CD14-positive monocyte (primary cell): Measurements from ENCODE around the gene FHIT. TPM values are rescaled to one million over a fixed set of nuclear protein-coding genes. Genes with fewer than 3 reads are reported as not detected.

ENCODE experiments used
- DNase-seq, 3 donors: peaks; one replicate each; pipeline ENCODE4 v3.0.0-alpha.2; 2011 to 2022
- H2AFZ ChIP-seq: 2 replicates; pipeline ENCODE4 v1.6.0; 2012; ENCODE audit warnings: mild to moderate bottlenecking, low read depth, low read length, inconsistent platforms; ENCODE audit not compliant: insufficient read depth, poor library complexity, severe bottlenecking
- H3K27ac ChIP-seq, 2 donors: 1 replicate in 1 of 2; 2 replicates in 1 of 2; pipeline ENCODE4 v1.5.1; 2012 to 2013; ENCODE audit warnings: low read length in 2 of 2, control low read depth in 1 of 2, inconsistent platforms in 1 of 2, low read depth in 1 of 2, mild to moderate bottlenecking in 1 of 2
- H3K27me3 ChIP-seq, 2 donors: one replicate each; pipeline versions ENCODE4 v1.6.0 to v1.6.1; 2011 to 2013; ENCODE audit warnings: low read length in 2 of 2; ENCODE audit not compliant: control insufficient read depth in 2 of 2, insufficient read depth in 2 of 2
- H3K36me3 ChIP-seq, 2 donors: replicated peaks in 1 of 2; 1 replicate in 1 of 2; 2 replicates in 1 of 2; pipeline versions ENCODE4 v1.5.1 to v1.6.1; 2012 to 2013; ENCODE audit warnings: low read length in 2 of 2, control low read depth in 1 of 2, inconsistent platforms in 1 of 2, mild to moderate bottlenecking in 1 of 2; ENCODE audit not compliant: insufficient read depth in 2 of 2, control insufficient read depth in 1 of 2
- H3K4me1 ChIP-seq, 2 donors: 1 replicate in 1 of 2; 2 replicates in 1 of 2; pipeline versions ENCODE4 v1.5.1 to v1.6.1; 2012 to 2013; ENCODE audit warnings: low read length in 2 of 2, control low read depth in 1 of 2, inconsistent platforms in 1 of 2, mild to moderate bottlenecking in 1 of 2, moderate library complexity in 1 of 2; ENCODE audit not compliant: insufficient read depth in 2 of 2, control insufficient read depth in 1 of 2
- H3K4me2 ChIP-seq: replicated peaks from 2 replicates; pipeline ENCODE3; 2012; ENCODE audit warnings: low read length, moderate library complexity, mild to moderate bottlenecking; ENCODE audit not compliant: poor library complexity, severe bottlenecking; ENCODE audit errors: extremely low read depth
- H3K4me3 ChIP-seq, 3 experiments: fragments of 200-600 bp in 1 of 3; sonication (generic) in 1 of 3; replicated peaks in 1 of 3; 1 replicate in 2 of 3; 2 replicates in 1 of 3; pipeline ENCODE4 v1.5.1; 2011 to 2013; ENCODE audit warnings: low read length in 3 of 3, mild to moderate bottlenecking in 3 of 3, control low read depth in 2 of 3, low read depth in 2 of 3, inconsistent platforms in 1 of 3, moderate library complexity in 1 of 3
- H3K79me2 ChIP-seq: 2 replicates; pipeline ENCODE4 v1.6.0; 2012; ENCODE audit warnings: mild to moderate bottlenecking, control low read depth, inconsistent platforms, low read length, moderate library complexity; ENCODE audit not compliant: insufficient read depth
- H3K9ac ChIP-seq: 2 replicates; pipeline ENCODE4 v1.6.0; 2017; ENCODE audit warnings: low read length, mild to moderate bottlenecking; ENCODE audit not compliant: insufficient read depth, poor library complexity, severe bottlenecking
- H3K9me3 ChIP-seq, 2 donors: replicated peaks in 1 of 2; 1 replicate in 1 of 2; 2 replicates in 1 of 2; pipeline versions ENCODE4 v1.5.1 to v1.6.1; 2012 to 2013; ENCODE audit warnings: low read length in 2 of 2, control low read depth in 1 of 2; ENCODE audit not compliant: control insufficient read depth in 1 of 2, insufficient read depth in 1 of 2
- H4K20me1 ChIP-seq: 2 replicates; pipeline ENCODE4 v1.6.0; 2012; ENCODE audit warnings: mild to moderate bottlenecking, low read length, control low read depth, moderate library complexity; ENCODE audit not compliant: insufficient read depth
- H3K27ac Mint-ChIP-seq, 7 donors: one replicate each; pipeline ENCODE4 v1.8.0; 2020; ENCODE audit warnings: mild to moderate bottlenecking in 7 of 7, mixed read lengths in 7 of 7, moderate library complexity in 6 of 7, inconsistent platforms in 2 of 7
- H3K27me3 Mint-ChIP-seq, 3 donors: one replicate each; pipeline ENCODE4 v1.8.0; 2021 to 2022; ENCODE audit warnings: low read depth in 3 of 3, mild to moderate bottlenecking in 3 of 3, mixed read lengths in 3 of 3, moderate library complexity in 3 of 3, inconsistent platforms in 1 of 3
- H3K36me3 Mint-ChIP-seq, 2 donors: one replicate each; pipeline ENCODE4 v1.8.0; 2020; ENCODE audit warnings: mixed read lengths in 2 of 2, inconsistent platforms in 1 of 2, mild to moderate bottlenecking in 1 of 2
- H3K4me1 Mint-ChIP-seq: one replicate; pipeline ENCODE4 v1.8.0; 2020; ENCODE audit warnings: mild to moderate bottlenecking, mixed read lengths
- H3K4me3 Mint-ChIP-seq, 2 donors: one replicate each; pipeline ENCODE4 v1.8.0; 2020; ENCODE audit warnings: mild to moderate bottlenecking in 2 of 2, mixed read lengths in 2 of 2, moderate library complexity in 1 of 2
- H3K9me3 Mint-ChIP-seq, 7 donors: one replicate each; pipeline ENCODE4 v1.8.0; 2020 to 2022; ENCODE audit warnings: mixed read lengths in 7 of 7, mild to moderate bottlenecking in 6 of 7, moderate library complexity in 6 of 7, inconsistent platforms in 2 of 7
- WGBS: methylation state at CpG from one replicate; pipeline ENCODE4 v1.1.5; 2013; ENCODE audit warnings: missing lambda C conversion rate; ENCODE audit not compliant: insufficient coverage; 5-methylcytosine and 5-hydroxymethylcytosine counted together
- intact Hi-C, 2 donors: fragments of 100-400 bp; cut with micrococcal nuclease; formaldehyde crosslinking; loops; one replicate each; pipeline versions ENCODE4 v1.15.0 to v1.15.1; 2023
- polyA plus RNA-seq, 3 donors: library from polyadenylated mRNA; depleted of rRNA in 1 of 3; unstranded in 2 of 3; stranded (reverse) in 1 of 3; fragments of 300-500 nt in 2 of 3; fragments of >200 nt in 1 of 3; fragmentation: Illumina TruSeq in 2 of 3; gene quantifications; 1 replicate in 2 of 3; 2 replicates in 1 of 3; pipeline ENCODE4 v1.2.3, GENCODE V29; 2012 to 2021
- TF ChIP-seq, protein P1 (sequence below): fragments of 200-600 bp; IDR thresholded peaks from one replicate; pipeline ENCODE4 v1.8.0; 2022; ENCODE audit warnings: antibody characterized with exemption, mild to moderate bottlenecking

FHIT gene
- polyA plus RNA-seq, 3 donors = 1.7 to 3.4 (median 3.2) TPM

GRCh38 chr3:61152071-61152470 is 99.2 kb downstream of the FHIT start:
- Histone ChIP-seq H2AFZ (no peak overlapping the region), H3K79me2 (no peaks in the 10 kb centered on the region), H3K4me2 (no peak overlapping the region), H3K9ac (no peak overlapping the region), H3K4me3 (no peak overlapping the region), H3K9me3 (no peaks in the 10 kb centered on the region), H3K36me3 (no peaks in the 10 kb centered on the region), H3K27ac (no peak overlapping the region), H3K4me1 (no peaks in the 10 kb centered on the region), H3K27me3 (no peaks in the 10 kb centered on the region), H4K20me1 (no peaks in the 10 kb centered on the region)
- Mint-ChIP-seq H3K4me1 (no peaks in the 10 kb centered on the region), H3K9me3 (peaks cover 0 to 4% (median 3%) of the 10 kb centered on the region in 7 donors), H3K36me3 (no peaks in the 10 kb centered on the region), H3K27ac (no peak overlapping the region), H3K4me3 (no peak overlapping the region), H3K27me3 (no peaks in the 10 kb centered on the region)
- TF ChIP-seq, protein P1, sequence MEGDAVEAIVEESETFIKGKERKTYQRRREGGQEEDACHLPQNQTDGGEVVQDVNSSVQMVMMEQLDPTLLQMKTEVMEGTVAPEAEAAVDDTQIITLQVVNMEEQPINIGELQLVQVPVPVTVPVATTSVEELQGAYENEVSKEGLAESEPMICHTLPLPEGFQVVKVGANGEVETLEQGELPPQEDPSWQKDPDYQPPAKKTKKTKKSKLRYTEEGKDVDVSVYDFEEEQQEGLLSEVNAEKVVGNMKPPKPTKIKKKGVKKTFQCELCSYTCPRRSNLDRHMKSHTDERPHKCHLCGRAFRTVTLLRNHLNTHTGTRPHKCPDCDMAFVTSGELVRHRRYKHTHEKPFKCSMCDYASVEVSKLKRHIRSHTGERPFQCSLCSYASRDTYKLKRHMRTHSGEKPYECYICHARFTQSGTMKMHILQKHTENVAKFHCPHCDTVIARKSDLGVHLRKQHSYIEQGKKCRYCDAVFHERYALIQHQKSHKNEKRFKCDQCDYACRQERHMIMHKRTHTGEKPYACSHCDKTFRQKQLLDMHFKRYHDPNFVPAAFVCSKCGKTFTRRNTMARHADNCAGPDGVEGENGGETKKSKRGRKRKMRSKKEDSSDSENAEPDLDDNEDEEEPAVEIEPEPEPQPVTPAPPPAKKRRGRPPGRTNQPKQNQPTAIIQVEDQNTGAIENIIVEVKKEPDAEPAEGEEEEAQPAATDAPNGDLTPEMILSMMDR = no peak
- 67% methylated on average over 1 of the region's 1 CpG for WGBS
- intact Hi-C loops = no loop called here
- DNase-seq = no peak

DNA sequence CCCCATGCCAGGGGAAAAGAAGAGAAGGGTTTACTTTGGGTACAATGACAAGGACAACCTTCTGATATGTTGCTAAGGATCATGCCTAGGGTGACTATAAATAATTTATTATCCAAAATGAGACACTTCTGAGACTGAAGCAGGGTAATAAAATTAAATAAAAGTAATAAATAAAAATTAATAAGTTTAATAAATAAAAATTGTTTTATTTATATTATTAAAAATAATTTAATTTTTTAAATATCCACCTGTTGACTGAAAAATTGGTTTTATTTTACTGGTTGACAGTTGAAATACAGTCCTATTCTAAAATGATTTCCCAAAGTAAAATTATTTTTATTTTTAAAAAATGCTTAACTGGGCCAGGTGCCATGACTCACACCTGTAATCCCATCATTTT is 102.0 kb downstream of the FHIT start:
- Mint-ChIP-seq H3K4me1 (no peaks in the 10 kb centered on the region), H3K9me3 (peaks cover 0 to 4% (median 3%) of the 10 kb centered on the region in 7 donors), H3K27ac (no peak overlapping the region), H3K4me3 (no peak overlapping the region), H3K27me3 (no peaks in the 10 kb centered on the region), H3K36me3 (no peaks in the 10 kb centered on the region)
- no peak overlapping the region for H3K27ac ChIP-seq
- H3K4me3 ChIP-seq = no peak overlapping the region
- H3K36me3 ChIP-seq = no peaks in the 10 kb centered on the region
- H3K9ac ChIP-seq = no peak overlapping the region
- DNase-seq = no peak
- no peaks in the 10 kb centered on the region for H3K4me1 ChIP-seq
- H3K27me3 ChIP-seq = no peaks in the 10 kb centered on the region
- intact Hi-C loops = no loop called here
- H4K20me1 ChIP-seq = no peaks in the 10 kb centered on the region
- H3K4me2 ChIP-seq = no peak overlapping the region
- H3K9me3 ChIP-seq = no peaks in the 10 kb centered on the region
- no peaks in the 10 kb centered on the region for H3K79me2 ChIP-seq
- no peak overlapping the region for H2AFZ ChIP-seq
- TF ChIP-seq, protein P1 = no peak
